Measurements from ENCODE around the gene CNRIP1. TPM values are rescaled to one million over a fixed set of nuclear protein-coding genes. Genes with fewer than 3 reads are reported as not detected.

Gene CNRIP1
- total RNA-seq, 1 experiment from 2014 or later: 1.4 TPM

DNA sequence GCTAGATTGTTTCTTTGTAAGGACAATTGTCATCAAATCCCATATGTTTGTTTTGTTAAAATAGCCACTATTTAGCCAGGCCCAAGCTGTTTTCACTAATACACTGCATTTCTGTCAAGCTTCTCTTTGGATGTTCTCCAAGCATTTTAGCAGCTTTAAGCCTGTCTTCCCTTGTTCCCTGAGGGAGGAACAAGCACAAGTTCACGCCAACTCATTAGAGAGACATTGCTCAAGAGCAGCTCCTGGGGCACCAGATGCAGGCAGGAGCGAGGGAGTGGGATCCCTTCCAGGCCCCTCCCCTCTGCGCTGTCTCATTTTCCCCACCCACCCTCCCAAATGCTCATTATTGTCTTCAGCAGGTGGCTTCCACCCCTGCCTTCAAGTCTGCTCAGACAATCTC, 34.9 kb downstream of the CNRIP1 start (continued):
- TF ChIP-seq, protein P1, sequence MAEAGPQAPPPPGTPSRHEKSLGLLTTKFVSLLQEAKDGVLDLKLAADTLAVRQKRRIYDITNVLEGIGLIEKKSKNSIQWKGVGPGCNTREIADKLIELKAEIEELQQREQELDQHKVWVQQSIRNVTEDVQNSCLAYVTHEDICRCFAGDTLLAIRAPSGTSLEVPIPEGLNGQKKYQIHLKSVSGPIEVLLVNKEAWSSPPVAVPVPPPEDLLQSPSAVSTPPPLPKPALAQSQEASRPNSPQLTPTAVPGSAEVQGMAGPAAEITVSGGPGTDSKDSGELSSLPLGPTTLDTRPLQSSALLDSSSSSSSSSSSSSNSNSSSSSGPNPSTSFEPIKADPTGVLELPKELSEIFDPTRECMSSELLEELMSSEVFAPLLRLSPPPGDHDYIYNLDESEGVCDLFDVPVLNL (CRISPR knock-in tag; IDR thresholded peaks at IDR 0.05; ENCODE audit: borderline replicate concordance, low read depth): no peak
- no peak for TF ChIP-seq GTF2I (CRISPR knock-in tag; conservative IDR thresholded peaks at IDR 0.05)
- TF ChIP-seq FOXK1 (CRISPR knock-in tag; IDR thresholded peaks at IDR 0.05): no peak
- no peak for TF ChIP-seq ZNF138 (CRISPR knock-in tag; conservative IDR thresholded peaks at IDR 0.05)
- no peak for TF ChIP-seq ATF1 (CRISPR knock-in tag; IDR thresholded peaks at IDR 0.05)
- TF ChIP-seq, protein P2, sequence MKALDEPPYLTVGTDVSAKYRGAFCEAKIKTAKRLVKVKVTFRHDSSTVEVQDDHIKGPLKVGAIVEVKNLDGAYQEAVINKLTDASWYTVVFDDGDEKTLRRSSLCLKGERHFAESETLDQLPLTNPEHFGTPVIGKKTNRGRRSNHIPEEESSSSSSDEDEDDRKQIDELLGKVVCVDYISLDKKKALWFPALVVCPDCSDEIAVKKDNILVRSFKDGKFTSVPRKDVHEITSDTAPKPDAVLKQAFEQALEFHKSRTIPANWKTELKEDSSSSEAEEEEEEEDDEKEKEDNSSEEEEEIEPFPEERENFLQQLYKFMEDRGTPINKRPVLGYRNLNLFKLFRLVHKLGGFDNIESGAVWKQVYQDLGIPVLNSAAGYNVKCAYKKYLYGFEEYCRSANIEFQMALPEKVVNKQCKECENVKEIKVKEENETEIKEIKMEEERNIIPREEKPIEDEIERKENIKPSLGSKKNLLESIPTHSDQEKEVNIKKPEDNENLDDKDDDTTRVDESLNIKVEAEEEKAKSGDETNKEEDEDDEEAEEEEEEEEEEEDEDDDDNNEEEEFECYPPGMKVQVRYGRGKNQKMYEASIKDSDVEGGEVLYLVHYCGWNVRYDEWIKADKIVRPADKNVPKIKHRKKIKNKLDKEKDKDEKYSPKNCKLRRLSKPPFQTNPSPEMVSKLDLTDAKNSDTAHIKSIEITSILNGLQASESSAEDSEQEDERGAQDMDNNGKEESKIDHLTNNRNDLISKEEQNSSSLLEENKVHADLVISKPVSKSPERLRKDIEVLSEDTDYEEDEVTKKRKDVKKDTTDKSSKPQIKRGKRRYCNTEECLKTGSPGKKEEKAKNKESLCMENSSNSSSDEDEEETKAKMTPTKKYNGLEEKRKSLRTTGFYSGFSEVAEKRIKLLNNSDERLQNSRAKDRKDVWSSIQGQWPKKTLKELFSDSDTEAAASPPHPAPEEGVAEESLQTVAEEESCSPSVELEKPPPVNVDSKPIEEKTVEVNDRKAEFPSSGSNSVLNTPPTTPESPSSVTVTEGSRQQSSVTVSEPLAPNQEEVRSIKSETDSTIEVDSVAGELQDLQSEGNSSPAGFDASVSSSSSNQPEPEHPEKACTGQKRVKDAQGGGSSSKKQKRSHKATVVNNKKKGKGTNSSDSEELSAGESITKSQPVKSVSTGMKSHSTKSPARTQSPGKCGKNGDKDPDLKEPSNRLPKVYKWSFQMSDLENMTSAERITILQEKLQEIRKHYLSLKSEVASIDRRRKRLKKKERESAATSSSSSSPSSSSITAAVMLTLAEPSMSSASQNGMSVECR (CRISPR knock-in tag; IDR thresholded peaks at IDR 0.05; ENCODE audit: borderline replicate concordance): no peak
- TF ChIP-seq, protein P3, sequence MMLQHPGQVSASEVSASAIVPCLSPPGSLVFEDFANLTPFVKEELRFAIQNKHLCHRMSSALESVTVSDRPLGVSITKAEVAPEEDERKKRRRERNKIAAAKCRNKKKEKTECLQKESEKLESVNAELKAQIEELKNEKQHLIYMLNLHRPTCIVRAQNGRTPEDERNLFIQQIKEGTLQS (CRISPR knock-in tag; conservative IDR thresholded peaks at IDR 0.05): no peak
- no peak for TF ChIP-seq ZNF219 (CRISPR knock-in tag; IDR thresholded peaks at IDR 0.05; ENCODE audit: borderline replicate concordance)

DNA sequence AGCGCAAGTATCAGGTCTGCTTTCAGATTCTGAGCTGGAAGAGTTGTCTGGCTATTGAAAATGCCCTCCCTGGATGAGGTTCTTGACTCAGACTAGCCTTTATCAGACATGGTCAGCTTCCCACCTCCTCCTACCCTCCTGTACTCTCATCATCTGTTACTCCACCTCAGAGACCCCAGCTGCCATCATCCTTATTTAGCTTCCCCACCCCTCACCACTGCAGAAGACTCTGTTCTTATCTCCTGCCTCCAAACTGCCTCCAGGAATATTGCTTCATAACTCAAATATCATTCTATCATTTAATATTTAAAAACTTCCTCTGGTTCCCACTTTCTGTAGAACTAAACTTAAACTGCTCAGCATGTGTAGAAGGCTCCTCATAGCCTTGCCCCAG, 36.3 kb downstream of the CNRIP1 start:
- Mint-ChIP-seq H3K4me3 (no peak overlapping the region), H3K9me3 (no peaks in the 10 kb centered on the region), H3K4me1 (peaks cover 4% of the 10 kb centered on the region; the same call in 1 of the 2 replicates), H3K27ac (no peak overlapping the region), H3K27me3 (ENCODE audit: low read depth) (peaks cover 4% of the 10 kb centered on the region), H3K36me3 (no peaks in the 10 kb centered on the region)
- POLR2A ChIA-PET: no interaction called here
- TF ChIP-seq ZNF219 (CRISPR knock-in tag; IDR thresholded peaks at IDR 0.05; ENCODE audit: borderline replicate concordance): no peak
- no peak for TF ChIP-seq RORB (CRISPR knock-in tag; IDR thresholded peaks at IDR 0.05)
- TF ChIP-seq ZNF396 (CRISPR knock-in tag; IDR thresholded peaks at IDR 0.05; ENCODE audit: borderline replicate concordance): no peak
- no peak for TF ChIP-seq GABPB1 (CRISPR knock-in tag; IDR thresholded peaks at IDR 0.05)
- TF ChIP-seq, protein P1 (CRISPR knock-in tag; IDR thresholded peaks at IDR 0.05; ENCODE audit: borderline replicate concordance, low read depth): no peak
- no peak for TF ChIP-seq ZNF423 (CRISPR knock-in tag; IDR thresholded peaks at IDR 0.05)
- TF ChIP-seq, protein P4, sequence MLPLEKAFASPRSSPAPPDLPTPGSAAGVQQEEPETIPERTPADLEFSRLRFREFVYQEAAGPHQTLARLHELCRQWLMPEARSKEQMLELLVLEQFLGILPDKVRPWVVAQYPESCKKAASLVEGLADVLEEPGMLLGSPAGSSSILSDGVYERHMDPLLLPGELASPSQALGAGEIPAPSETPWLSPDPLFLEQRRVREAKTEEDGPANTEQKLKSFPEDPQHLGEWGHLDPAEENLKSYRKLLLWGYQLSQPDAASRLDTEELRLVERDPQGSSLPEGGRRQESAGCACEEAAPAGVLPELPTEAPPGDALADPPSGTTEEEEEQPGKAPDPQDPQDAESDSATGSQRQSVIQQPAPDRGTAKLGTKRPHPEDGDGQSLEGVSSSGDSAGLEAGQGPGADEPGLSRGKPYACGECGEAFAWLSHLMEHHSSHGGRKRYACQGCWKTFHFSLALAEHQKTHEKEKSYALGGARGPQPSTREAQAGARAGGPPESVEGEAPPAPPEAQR (CRISPR knock-in tag; IDR thresholded peaks at IDR 0.05): no peak
- no peak for TF ChIP-seq NFE2L1 (CRISPR knock-in tag; IDR thresholded peaks at IDR 0.05)
- no peak for TF ChIP-seq JUN (CRISPR knock-in tag; IDR thresholded peaks at IDR 0.05)
- TF ChIP-seq, protein P5, sequence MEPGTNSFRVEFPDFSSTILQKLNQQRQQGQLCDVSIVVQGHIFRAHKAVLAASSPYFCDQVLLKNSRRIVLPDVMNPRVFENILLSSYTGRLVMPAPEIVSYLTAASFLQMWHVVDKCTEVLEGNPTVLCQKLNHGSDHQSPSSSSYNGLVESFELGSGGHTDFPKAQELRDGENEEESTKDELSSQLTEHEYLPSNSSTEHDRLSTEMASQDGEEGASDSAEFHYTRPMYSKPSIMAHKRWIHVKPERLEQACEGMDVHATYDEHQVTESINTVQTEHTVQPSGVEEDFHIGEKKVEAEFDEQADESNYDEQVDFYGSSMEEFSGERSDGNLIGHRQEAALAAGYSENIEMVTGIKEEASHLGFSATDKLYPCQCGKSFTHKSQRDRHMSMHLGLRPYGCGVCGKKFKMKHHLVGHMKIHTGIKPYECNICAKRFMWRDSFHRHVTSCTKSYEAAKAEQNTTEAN (CRISPR knock-in tag; IDR thresholded peaks at IDR 0.05): no peak
- TF ChIP-seq, protein P6, sequence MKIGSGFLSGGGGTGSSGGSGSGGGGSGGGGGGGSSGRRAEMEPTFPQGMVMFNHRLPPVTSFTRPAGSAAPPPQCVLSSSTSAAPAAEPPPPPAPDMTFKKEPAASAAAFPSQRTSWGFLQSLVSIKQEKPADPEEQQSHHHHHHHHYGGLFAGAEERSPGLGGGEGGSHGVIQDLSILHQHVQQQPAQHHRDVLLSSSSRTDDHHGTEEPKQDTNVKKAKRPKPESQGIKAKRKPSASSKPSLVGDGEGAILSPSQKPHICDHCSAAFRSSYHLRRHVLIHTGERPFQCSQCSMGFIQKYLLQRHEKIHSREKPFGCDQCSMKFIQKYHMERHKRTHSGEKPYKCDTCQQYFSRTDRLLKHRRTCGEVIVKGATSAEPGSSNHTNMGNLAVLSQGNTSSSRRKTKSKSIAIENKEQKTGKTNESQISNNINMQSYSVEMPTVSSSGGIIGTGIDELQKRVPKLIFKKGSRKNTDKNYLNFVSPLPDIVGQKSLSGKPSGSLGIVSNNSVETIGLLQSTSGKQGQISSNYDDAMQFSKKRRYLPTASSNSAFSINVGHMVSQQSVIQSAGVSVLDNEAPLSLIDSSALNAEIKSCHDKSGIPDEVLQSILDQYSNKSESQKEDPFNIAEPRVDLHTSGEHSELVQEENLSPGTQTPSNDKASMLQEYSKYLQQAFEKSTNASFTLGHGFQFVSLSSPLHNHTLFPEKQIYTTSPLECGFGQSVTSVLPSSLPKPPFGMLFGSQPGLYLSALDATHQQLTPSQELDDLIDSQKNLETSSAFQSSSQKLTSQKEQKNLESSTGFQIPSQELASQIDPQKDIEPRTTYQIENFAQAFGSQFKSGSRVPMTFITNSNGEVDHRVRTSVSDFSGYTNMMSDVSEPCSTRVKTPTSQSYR (CRISPR knock-in tag; IDR thresholded peaks at IDR 0.05): no peak
- no peak for TF ChIP-seq JAZF1 (CRISPR knock-in tag; IDR thresholded peaks at IDR 0.05)
- no peak for TF ChIP-seq HMGA2 (CRISPR knock-in tag; IDR thresholded peaks at IDR 0.05)
- TF ChIP-seq, protein P7, sequence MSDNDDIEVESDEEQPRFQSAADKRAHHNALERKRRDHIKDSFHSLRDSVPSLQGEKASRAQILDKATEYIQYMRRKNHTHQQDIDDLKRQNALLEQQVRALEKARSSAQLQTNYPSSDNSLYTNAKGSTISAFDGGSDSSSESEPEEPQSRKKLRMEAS (CRISPR knock-in tag; IDR thresholded peaks at IDR 0.05): no peak
- DNase-seq (ENCODE audit: low spot score): no peak
- ATAC-seq: no peak
- CTCF ChIA-PET: interaction anchor here (1.2 to 3.0 kb wide), 9 partner anchors 9 to 161 kb away, joined by 3 to 27 read pairs (median 10); no protein-coding TSS in a partner anchor
